Measurements from ENCODE around the gene CIROP. TPM values are rescaled to one million over a fixed set of nuclear protein-coding genes. Genes with fewer than 3 reads are reported as not detected.

CIROP gene
- 0.58 TPM in 1 of 2 replicates, not detected in the other for total RNA-seq

DNA sequence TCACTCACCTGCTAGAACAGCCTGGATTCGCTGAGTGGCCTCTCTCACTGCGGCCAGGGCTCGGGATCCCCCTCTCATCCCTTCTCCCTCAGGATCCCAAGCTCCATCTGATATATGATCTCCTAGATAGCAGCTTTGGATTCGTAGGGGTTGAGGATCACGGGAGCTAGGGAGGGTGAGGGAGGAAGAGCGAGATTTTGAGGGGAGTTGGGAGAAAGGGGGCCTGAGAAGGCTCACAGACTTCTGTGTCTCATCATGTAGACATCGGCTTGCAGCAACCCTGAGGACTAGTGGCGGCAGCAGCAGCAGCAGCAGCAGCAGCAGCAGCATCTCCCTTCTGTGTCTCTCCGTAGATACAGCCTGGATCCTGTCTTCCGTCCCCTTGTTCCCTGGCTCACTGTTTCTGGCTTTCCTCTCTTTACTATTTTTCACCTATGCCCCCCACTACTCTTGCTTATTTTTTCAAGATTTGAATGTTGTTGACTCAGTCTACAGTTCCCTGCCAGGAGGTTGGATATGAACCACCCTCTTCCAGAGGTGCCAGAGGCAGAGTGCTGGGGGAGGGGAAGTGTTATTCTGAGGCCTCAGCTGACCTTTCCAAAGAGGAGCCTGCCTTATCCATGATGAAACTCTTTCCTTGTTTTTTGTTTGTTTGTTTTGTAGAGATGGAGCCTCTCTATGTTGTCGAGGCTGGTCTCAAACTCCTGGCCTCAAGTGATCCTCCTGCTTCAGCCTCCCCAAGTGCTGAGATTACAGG lies at the start of gene CIROP:
Gene CIROP (minus strand): TSS at position 399 of the 757 bp plus-strand sequence. CDS start 69 bp downstream, at position 330.

GRCh38 chr14:23118506-23119362 lies 13.9 kb upstream of the CIROP start, which contains the start of gene CEBPE:
TSS of gene CEBPE (minus strand) at chr14:23119255. CDS start at chr14:23119091, 164 bp downstream.

GRCh38 chr14:23095196-23096108 lies 9.3 kb downstream of the CIROP start, which contains the start of gene C14orf119:
TSS of gene C14orf119 (plus strand) at chr14:23095505. CDS start at chr14:23097659, 2,154 bp downstream.

DNA sequence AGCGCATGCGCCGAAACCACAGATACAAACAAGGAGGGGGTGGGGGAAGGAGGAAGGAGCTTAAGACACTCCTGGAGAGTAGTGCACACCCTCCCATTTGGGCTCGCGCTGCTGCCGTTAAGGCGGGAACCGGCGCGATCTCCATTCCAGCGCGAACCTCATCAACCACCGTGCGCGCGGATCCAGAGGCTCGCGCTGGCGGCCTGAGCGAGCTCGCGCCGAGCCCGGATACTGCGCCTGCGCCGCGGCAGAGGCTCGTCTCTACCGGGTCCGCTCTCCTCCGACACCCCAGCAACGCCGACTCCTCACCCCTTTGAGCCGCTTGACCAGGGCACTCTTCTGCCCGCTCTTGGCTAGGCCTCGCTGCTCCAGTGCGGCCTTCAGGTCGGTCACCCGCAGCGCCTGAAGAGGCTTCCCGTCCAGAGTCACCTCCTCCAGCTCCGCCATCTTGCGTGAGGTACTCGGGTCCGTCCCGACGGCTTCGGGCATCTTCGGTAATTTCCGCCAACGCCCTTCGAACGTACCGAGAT lies 10.1 kb downstream of the CIROP start, which contains the start of gene ACIN1:
Gene ACIN1 (minus strand): TSS at position 471 of the 530 bp plus-strand sequence. CDS start 24 bp downstream, at position 447.

DNA sequence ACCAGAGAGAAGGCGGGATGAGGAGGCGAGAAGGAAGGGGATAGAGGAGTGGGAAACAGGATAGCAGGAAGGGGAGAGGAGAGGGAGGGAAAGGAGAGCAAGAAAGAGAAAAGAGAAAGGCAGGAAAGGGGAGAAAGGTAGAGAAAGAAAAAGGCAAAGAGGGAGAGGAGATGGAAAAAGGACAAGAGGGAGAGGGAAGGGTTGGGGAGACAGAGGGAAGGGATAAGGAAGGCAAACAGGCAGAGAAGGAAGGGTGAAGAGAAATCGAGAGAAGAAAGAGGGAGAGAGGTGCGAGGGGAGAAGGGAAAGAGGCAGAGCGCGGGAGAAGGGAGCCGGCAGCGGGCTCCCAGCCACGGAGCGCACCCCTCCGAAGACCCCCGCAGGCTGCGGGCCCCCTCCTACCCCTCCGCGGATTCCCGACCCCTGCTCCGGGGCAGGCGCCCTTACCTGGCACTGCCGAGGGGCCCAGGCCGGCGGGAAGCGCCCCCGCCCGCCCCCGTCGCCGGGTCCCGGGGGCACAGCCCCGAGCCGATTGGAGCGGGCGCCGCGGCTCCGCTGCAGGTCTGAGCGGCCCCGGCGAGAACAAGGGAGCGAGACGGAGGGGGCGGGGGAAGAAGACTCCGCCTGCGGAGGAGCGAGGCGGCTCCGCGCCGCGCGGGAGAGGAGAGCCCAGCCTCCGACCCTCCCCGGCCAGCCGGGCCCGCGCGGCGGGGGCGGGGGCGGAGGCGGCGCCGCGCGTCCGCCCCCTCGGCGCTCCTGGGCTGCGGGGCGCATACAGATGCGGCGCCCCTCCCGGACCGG lies 47.6 kb downstream of the CIROP start, which contains the start of gene CDH24:
Gene CDH24 (minus strand): TSS at position 565 of the 801 bp plus-strand sequence. CDS start 1,787 bp downstream, outside the sequence.

Other genes starting within 250 kb of the CIROP start
- gene LRP10, start 233.2 kb downstream of the CIROP start, total RNA-seq, result 98.4 and 113 TPM in 2 replicates
- 0.58 TPM in 1 of 2 replicates, not detected in the other for gene REM2, start 221.8 kb downstream of the CIROP start, total RNA-seq
- 44.4 and 75.1 TPM in 2 replicates for gene RBM23, start 185.8 kb downstream of the CIROP start, total RNA-seq
- 86.1 and 97.2 TPM in 2 replicates for gene PRMT5, start 175.6 kb downstream of the CIROP start, total RNA-seq
- gene HAUS4, start 147.9 kb downstream of the CIROP start, total RNA-seq, result 61.4 and 69.8 TPM in 2 replicates
- gene AJUBA, start 122.4 kb downstream of the CIROP start, total RNA-seq, result 21.6 and 30.0 TPM in 2 replicates
- gene C14orf93, start 94.8 kb downstream of the CIROP start, total RNA-seq, result 11.2 and 15.8 TPM in 2 replicates
- gene PSMB5, start 70.1 kb downstream of the CIROP start, total RNA-seq, result 351 and 468 TPM in 2 replicates
- gene PSMB11, start 62.8 kb downstream of the CIROP start, total RNA-seq, result not detected in 2 replicates
- gene CDH24, start 47.5 kb downstream of the CIROP start, total RNA-seq, result 5.0 and 7.2 TPM in 2 replicates
- gene ACIN1, start 9.9 kb downstream of the CIROP start, total RNA-seq, result 67.0 and 77.6 TPM in 2 replicates
- 66.1 and 75.5 TPM in 2 replicates for gene C14orf119, start 9.5 kb downstream of the CIROP start, total RNA-seq
- gene CEBPE, start 14.3 kb upstream of the CIROP start, total RNA-seq, result not detected in 2 replicates
- 6.9 and 13.1 TPM in 2 replicates for gene SLC7A8, start 78.7 kb upstream of the CIROP start, total RNA-seq
- gene RNF212B, start 132.9 kb upstream of the CIROP start, total RNA-seq, result not detected in 2 replicates
- 9.6 and 14.4 TPM in 2 replicates for gene HOMEZ, start 181.1 kb upstream of the CIROP start, total RNA-seq
- gene PPP1R3E, start 197.9 kb upstream of the CIROP start, total RNA-seq, result 1.1 and 1.2 TPM in 2 replicates
- gene BCL2L2, start 201.8 kb upstream of the CIROP start, total RNA-seq, result 16.7 and 21.1 TPM in 2 replicates
- 59.5 and 63.1 TPM in 2 replicates for gene PABPN1, start 216.5 kb upstream of the CIROP start, total RNA-seq
- 10.1 and 16.8 TPM in 2 replicates for gene SLC22A17, start 247.9 kb upstream of the CIROP start, total RNA-seq

Measured in myometrial cell (primary cell).